ENCODE data around the gene CBX4.

GRCh38 chr17:79789943-79790804, 49.1 kb downstream of the CBX4 start:
- TF ChIP-seq POLR2A (IDR thresholded peaks at IDR 0.05) = no peak
- TF ChIP-seq, protein P1, sequence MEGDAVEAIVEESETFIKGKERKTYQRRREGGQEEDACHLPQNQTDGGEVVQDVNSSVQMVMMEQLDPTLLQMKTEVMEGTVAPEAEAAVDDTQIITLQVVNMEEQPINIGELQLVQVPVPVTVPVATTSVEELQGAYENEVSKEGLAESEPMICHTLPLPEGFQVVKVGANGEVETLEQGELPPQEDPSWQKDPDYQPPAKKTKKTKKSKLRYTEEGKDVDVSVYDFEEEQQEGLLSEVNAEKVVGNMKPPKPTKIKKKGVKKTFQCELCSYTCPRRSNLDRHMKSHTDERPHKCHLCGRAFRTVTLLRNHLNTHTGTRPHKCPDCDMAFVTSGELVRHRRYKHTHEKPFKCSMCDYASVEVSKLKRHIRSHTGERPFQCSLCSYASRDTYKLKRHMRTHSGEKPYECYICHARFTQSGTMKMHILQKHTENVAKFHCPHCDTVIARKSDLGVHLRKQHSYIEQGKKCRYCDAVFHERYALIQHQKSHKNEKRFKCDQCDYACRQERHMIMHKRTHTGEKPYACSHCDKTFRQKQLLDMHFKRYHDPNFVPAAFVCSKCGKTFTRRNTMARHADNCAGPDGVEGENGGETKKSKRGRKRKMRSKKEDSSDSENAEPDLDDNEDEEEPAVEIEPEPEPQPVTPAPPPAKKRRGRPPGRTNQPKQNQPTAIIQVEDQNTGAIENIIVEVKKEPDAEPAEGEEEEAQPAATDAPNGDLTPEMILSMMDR (IDR thresholded peaks at IDR 0.05) = peak in 3 of 4 experiments; percentile 73 to 93 (median 75)
- TF ChIP-seq POLR2AphosphoS5 (IDR thresholded peaks at IDR 0.05) = no peak

Data from gastroesophageal sphincter (tissue), 3 donors.